Ureter (tissue), 1 donor: Measurements from ENCODE around the gene FADS6. TPM values are rescaled to one million over a fixed set of nuclear protein-coding genes. Genes with fewer than 3 reads are reported as not detected.
"Not testable (repeated sequence)": the region's sequence is repeated elsewhere in the genome, so short reads cannot be mapped to it uniquely, and the experiment has no call there.

Experiments used
- DNase-seq: peaks from one replicate; pipeline ENCODE4 v3.0.0-alpha.2; 2020; ENCODE audit warnings: low spot score
- total RNA-seq: library from RNA; stranded (reverse); gene quantifications from one replicate; pipeline ENCODE4 v1.2.4, GENCODE V29; 2023
- donor health status: DM: yes; HTN: yes; CAD: no.

The FADS6 gene
- total RNA-seq, 1 donor from 2014 or later, result 7.3 TPM

- DNase-seq, result no peak
Measured at GRCh38 chr17:74920642-74921025, 27.2 kb upstream of the FADS6 start.

DNA sequence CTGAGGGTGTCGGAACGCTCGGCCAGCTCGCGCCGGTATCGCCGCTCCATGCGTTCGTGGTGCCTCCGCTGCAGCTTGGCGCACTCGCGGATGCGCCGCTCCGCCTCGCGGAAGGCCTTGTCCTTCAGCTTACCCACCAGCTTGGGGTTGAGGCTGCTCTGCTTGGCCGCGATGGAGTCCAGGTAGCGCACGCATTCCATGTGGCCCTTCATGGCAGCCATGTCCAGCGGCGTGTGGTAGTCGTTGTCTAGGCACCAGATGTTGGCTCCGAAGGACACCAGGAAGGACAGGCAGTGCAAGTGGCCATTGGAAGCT is 26.8 kb upstream of the FADS6 start:
- DNase-seq, result no peak

DNA sequence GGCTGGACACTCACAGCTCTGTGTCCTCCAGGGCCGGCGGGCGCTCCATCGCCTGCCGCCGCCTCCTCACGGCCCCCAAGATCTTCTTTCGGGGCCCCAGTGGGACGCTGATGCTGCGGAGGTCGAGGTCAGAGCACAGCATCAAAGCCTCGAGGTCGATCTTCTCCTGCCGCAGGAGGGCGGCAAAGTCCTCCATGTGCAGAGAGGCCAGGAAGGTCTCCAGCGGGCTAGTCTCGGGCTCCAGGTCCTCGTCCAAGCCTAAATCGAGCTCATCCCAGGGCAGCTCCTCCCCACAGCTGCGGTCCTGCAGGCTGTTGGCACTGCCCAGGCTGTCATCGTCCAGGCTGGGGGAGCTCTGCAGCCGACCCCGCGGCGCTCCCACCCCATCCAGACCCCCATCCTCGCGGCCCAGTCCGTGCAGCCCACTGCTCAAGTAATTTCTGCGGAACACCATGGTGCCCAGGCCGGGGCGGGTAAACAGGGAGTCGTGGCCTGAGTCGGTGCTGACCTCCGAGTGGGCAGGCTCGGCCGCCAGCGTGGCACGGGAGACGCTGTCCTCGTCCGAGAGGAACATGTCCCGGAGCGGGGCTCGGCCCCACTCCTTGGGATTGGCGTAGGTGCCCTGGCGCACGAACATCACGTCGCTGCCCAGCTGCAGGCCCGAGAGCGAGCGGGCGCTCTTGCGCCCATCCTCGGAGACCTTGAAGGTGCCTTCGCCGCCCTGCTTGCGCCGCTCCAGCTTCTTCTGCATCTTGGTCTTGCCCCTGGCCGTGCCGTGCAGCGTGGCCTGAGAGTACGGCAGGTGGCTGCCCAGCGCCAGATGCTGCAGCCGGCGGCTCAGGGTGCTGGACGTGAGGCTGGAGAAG is 26.2 kb upstream of the FADS6 start:
- no peak for DNase-seq

GRCh38 chr17:74918906-74919305 is 25.5 kb upstream of the FADS6 start:
- DNase-seq, result no peak

GRCh38 chr17:74917430-74917829 is 24.0 kb upstream of the FADS6 start:
- no peak for DNase-seq

DNA sequence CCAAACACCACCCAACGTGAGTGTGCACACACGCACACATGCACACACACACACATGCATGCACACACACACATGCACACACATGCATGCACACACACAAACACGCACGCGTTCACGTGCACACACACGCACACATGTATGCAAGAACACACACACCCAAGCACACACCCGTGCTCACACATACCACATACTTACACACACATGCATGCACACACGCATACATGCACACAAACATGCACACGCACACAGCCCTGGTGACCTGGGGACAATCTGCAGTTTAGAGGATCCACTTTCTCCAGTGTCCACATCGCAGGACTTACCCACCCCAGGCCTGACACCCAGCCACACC is 23.4 kb upstream of the FADS6 start:
- no peak for DNase-seq

- DNase-seq, result no peak
Measured at GRCh38 chr17:74916136-74916850, 22.9 kb upstream of the FADS6 start.

DNA sequence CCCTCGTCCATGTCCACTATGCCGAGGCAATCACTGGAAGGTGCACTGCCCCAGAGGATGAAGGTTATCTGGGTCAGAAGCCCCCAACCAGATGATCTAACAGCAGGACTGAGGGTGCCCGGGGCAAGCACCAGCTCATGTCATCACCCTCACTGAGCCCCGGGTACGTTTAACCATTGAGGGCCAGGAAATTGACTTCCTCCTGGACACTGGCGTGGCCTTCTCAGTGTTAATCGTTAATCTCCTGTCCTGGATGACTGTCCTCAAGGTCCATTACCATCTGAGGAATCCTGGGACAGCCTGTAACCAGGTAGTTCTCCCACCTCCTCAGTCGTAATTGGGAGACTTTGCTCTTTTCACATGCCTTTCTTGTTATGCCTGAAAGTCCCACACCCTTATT is 18.0 kb upstream of the FADS6 start:
- not testable (repeated sequence) for DNase-seq

GRCh38 chr17:74909097-74909496 is 15.7 kb upstream of the FADS6 start:
- DNase-seq, result not testable (repeated sequence)

- no peak for DNase-seq
Measured at GRCh38 chr17:74907012-74907411, 13.6 kb upstream of the FADS6 start.

DNA sequence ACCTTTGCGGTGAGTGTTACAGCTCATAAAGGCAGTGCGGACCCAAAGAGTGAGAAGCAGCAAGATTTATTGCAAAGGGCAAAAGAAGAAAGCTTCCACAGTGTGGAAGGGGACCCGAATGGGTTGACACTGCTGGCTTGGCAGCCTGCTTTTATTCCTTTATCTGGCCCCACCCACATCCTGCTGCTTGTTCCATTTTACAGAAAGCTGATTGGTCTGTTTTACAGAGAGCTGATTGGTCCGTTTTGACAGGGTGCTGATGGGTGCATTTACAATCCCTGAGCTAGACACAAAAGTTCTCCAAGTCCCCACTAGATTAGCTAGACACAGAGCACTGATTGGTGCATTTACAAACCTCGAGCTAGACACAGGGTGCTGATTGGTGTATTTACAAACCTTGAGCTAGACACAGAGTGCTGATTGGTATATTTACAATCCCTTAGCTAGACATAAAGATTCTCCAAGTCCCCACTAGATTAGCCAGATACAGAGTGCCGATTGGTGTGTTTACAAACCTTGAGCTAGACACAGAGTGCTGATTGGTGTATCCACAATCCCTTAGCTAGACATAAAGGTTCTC is 12.9 kb upstream of the FADS6 start:
- DNase-seq, result not testable (repeated sequence)

GRCh38 chr17:74904687-74905409 is 11.4 kb upstream of the FADS6 start:
- no peak for DNase-seq

GRCh38 chr17:74903671-74904070 is 10.2 kb upstream of the FADS6 start:
- DNase-seq, result no peak

GRCh38 chr17:74903034-74903433 is 9.6 kb upstream of the FADS6 start:
- DNase-seq, result no peak

GRCh38 chr17:74901353-74902135 is 8.1 kb upstream of the FADS6 start:
- DNase-seq, result no peak

GRCh38 chr17:74900208-74900607 is 6.8 kb upstream of the FADS6 start:
- DNase-seq, result no peak

- DNase-seq, result peak; percentile 70
Measured at GRCh38 chr17:74898376-74898946, 5.0 kb upstream of the FADS6 start.

GRCh38 chr17:74893936-74894671 is 671 bp upstream of the FADS6 start:
- no peak for DNase-seq

DNA sequence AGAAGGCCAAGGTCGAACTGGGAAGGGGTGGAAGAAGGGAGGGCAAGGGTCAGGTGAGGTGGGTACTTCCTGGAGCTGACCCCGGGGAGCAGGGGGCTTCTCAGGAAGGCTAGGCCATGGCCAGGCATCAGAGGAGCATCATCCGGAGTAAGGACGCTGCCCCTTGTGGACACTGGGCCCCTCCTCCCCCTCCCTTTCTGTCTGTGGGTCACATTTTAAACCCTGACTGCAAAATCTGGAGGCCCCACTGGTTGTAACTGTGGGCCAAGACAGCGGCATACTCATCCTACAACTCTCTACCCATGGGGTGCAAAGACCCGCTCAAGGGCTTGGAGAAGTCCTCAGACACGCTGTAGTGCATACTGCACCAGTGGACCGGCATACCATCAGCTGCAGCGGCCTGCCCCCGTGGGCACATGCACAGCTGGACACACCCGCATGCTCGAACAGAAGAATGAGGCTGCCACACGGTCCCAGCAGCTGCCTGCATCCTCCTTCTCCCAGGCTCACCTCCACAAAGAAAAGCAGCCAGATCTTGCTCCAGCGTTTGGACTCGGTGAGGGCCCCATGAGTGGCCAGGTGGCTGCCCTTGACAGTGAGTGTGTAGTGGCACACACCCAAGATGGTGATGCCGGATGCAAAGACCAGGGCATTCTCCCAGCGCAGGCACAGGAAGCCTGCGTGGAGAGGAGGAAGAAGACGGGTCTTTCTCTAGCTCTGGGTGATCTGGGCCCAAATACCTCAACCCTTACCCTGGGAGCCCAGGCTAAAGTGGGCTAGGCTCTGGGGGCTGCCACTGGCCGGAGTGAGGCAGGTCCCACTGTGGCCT is 1.2 kb downstream of the FADS6 start:
- no peak for DNase-seq

DNA sequence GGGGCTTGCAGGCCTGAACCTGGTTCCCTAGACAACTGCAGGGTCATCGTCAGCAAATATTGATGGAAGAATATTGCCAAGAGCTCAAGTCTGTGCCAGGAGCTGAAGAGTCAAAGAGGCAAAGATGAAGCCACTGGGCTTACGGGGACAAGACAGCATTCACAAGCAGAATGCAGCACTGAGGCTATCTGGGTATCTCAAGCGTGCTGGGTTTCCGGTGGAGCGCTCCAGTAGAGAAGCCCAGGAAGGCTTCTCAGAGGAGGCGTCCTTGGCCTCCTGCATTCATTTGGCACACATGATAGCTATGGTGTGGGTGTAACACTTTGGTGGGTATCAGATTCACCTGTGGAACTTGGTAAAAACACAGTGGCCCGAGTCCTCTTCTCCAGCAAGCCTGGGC is 2.9 kb downstream of the FADS6 start:
- DNase-seq, result no peak
